Peyer's patch (tissue), 4 donors: Measurements from ENCODE around the gene ALDH18A1. TPM values are rescaled to one million over a fixed set of nuclear protein-coding genes. Genes with fewer than 3 reads are reported as not detected.

ENCODE experiments used
- DNase-seq, 3 donors: peaks; one replicate each; pipeline ENCODE4 v3.0.0-alpha.2; 2017 to 2019
- H3K27ac ChIP-seq, 4 donors: fragments of 200-600 bp; sonication (generic); one replicate each; pipeline ENCODE4 v1.5.1; 2016 to 2019
- H3K27me3 ChIP-seq, 2 donors: fragments of 200-600 bp; sonication (generic); one replicate each; pipeline ENCODE4 v1.5.1; 2019
- H3K36me3 ChIP-seq, 3 donors: fragments of 200-600 bp; sonication (generic); one replicate each; pipeline ENCODE4 v1.5.1; 2016 to 2019
- H3K4me1 ChIP-seq, 4 donors: fragments of 200-600 bp; sonication (generic); one replicate each; pipeline ENCODE4 v1.5.1; 2016 to 2019
- H3K4me3 ChIP-seq, 4 donors: fragments of 200-600 bp; sonication (generic); 1 replicate in 3 of 4; 2 replicates in 1 of 4; pipeline ENCODE4 v1.5.1; 2016 to 2019; ENCODE audit warnings: mild to moderate bottlenecking in 1 of 4
- H3K9me3 ChIP-seq, 4 donors: fragments of 200-600 bp; sonication (generic); one replicate each; pipeline ENCODE4 v1.5.1; 2016 to 2019; ENCODE audit warnings: mild to moderate bottlenecking in 1 of 4
- CTCF ChIP-seq, 6 experiments: fragments of 450-650 bp in 4 of 6; fragments of 200-600 bp in 2 of 6; sonication (generic) in 1 of 6; IDR thresholded peaks; one replicate each; pipeline ENCODE4 v1.5.1; 2017 to 2019; ENCODE audit warnings: antibody characterized with exemption in 6 of 6, mild to moderate bottlenecking in 3 of 6, moderate library complexity in 1 of 6
- POLR2A ChIP-seq, 2 donors: fragments of 450-650 bp; IDR thresholded peaks; one replicate each; pipeline ENCODE4 v1.5.1; 2017; ENCODE audit warnings: antibody characterized with exemption in 2 of 2, mild to moderate bottlenecking in 2 of 2, moderate library complexity in 2 of 2
- total RNA-seq, 4 donors: library from RNA; depleted of rRNA; stranded (reverse); fragments of >200 nt; gene quantifications; one replicate each; pipeline ENCODE4 v1.1.0, GENCODE V29; 2016

Gene ALDH18A1
- total RNA-seq, 4 donors from 2014 or later = 108 to 319 (median 206) TPM

- no peaks in the 10 kb centered on the region for H3K9me3 ChIP-seq
- no peak for DNase-seq
- peaks cover 0 to 100% (median 0%) of the 10 kb centered on the region in 3 donors for H3K36me3 ChIP-seq
- H3K27ac ChIP-seq = peak overlapping the region in 3 of 4 donors; percentile 17 to 77 (median 49)
- peaks cover 0 to 20% (median 0%) of the 10 kb centered on the region in 4 donors for H3K4me1 ChIP-seq
- no peaks in the 10 kb centered on the region for H3K27me3 ChIP-seq
- no peak overlapping the region for H3K4me3 ChIP-seq
- TF ChIP-seq CTCF (IDR thresholded peaks at IDR 0.05) (peak in 3 of 6 experiments; percentile 10 to 36 (median 18)), POLR2A (IDR thresholded peaks at IDR 0.05) (no peak)
Observed at GRCh38 chr10:95613330-95613729, 43.2 kb downstream of the ALDH18A1 start.

- Histone ChIP-seq H3K9me3 (no peaks in the 10 kb centered on the region), H3K4me3 (no peak overlapping the region), H3K36me3 (peaks cover 0 to 98% (median 0%) of the 10 kb centered on the region in 3 donors), H3K27ac (no peak overlapping the region), H3K27me3 (no peaks in the 10 kb centered on the region), H3K4me1 (peaks cover 0 to 20% (median 0%) of the 10 kb centered on the region in 4 donors)
- TF ChIP-seq CTCF (IDR thresholded peaks at IDR 0.05) (no peak), POLR2A (IDR thresholded peaks at IDR 0.05) (no peak)
- no peak for DNase-seq
Observed at GRCh38 chr10:95610727-95611126, 45.8 kb downstream of the ALDH18A1 start.

- Histone ChIP-seq H3K27me3 (no peaks in the 10 kb centered on the region), H3K4me1 (no peaks in the 10 kb centered on the region), H3K4me3 (no peak overlapping the region), H3K27ac (peak overlapping the region in 1 of 4 donors; percentile 65), H3K9me3 (no peaks in the 10 kb centered on the region), H3K36me3 (peaks cover 0 to 65% (median 0%) of the 10 kb centered on the region in 3 donors)
- TF ChIP-seq POLR2A (IDR thresholded peaks at IDR 0.05) (no peak), CTCF (IDR thresholded peaks at IDR 0.05) (no peak)
- no peak for DNase-seq
Observed at GRCh38 chr10:95606922-95607321, 49.6 kb downstream of the ALDH18A1 start.

GRCh38 chr10:95605163-95605562, 51.3 kb downstream of the ALDH18A1 start:
- H3K36me3 ChIP-seq = peaks cover 0 to 47% (median 0%) of the 10 kb centered on the region in 3 donors
- no peaks in the 10 kb centered on the region for H3K4me1 ChIP-seq
- H3K27me3 ChIP-seq = no peaks in the 10 kb centered on the region
- peak overlapping the region in 3 of 4 donors; percentile 17 to 65 (median 63) for H3K27ac ChIP-seq
- no peak for DNase-seq
- TF ChIP-seq CTCF (IDR thresholded peaks at IDR 0.05) (no peak), POLR2A (IDR thresholded peaks at IDR 0.05) (no peak)
- no peaks in the 10 kb centered on the region for H3K9me3 ChIP-seq
- no peak overlapping the region for H3K4me3 ChIP-seq

- no peak for DNase-seq
- H3K4me1 ChIP-seq = no peaks in the 10 kb centered on the region
- peaks cover 0 to 42% (median 0%) of the 10 kb centered on the region in 3 donors for H3K36me3 ChIP-seq
- H3K4me3 ChIP-seq = no peak overlapping the region
- H3K9me3 ChIP-seq = no peaks in the 10 kb centered on the region
- H3K27ac ChIP-seq = peak overlapping the region in 2 of 4 donors; percentile 51 to 65
- TF ChIP-seq POLR2A (IDR thresholded peaks at IDR 0.05) (no peak), CTCF (IDR thresholded peaks at IDR 0.05) (no peak)
- no peaks in the 10 kb centered on the region for H3K27me3 ChIP-seq
Observed at GRCh38 chr10:95604630-95605029, 51.9 kb downstream of the ALDH18A1 start.

GRCh38 chr10:95602382-95602781, 54.1 kb downstream of the ALDH18A1 start:
- H3K4me1 ChIP-seq = no peaks in the 10 kb centered on the region
- no peaks in the 10 kb centered on the region for H3K27me3 ChIP-seq
- no peak overlapping the region for H3K27ac ChIP-seq
- peaks cover 0 to 19% (median 0%) of the 10 kb centered on the region in 3 donors for H3K36me3 ChIP-seq
- TF ChIP-seq POLR2A (IDR thresholded peaks at IDR 0.05) (no peak), CTCF (IDR thresholded peaks at IDR 0.05) (no peak)
- no peaks in the 10 kb centered on the region for H3K9me3 ChIP-seq
- DNase-seq = no peak
- H3K4me3 ChIP-seq = no peak overlapping the region
